Measurements from ENCODE around the gene PRKD2. TPM values are rescaled to one million over a fixed set of nuclear protein-coding genes. Genes with fewer than 3 reads are reported as not detected.

PRKD2 gene
- total RNA-seq, 1 donor from 2014 or later: 49.4 TPM

GRCh38 chr19:46732966-46733689 is 16.2 kb upstream of the PRKD2 start:
- Histone ChIP-seq H3K36me3 (peaks cover 0 to 85% of the 10 kb centered on the region in 2 donors), H3K4me3 (no peak overlapping the region), H3K27ac (no peak overlapping the region), H3K9me3 (no peaks in the 10 kb centered on the region), H3K27me3 (no peaks in the 10 kb centered on the region), H3K4me1 (peaks cover 31% of the 10 kb centered on the region)
- intact Hi-C loops (cut with DNase I): no loop called here
- no peak for DNase-seq (ENCODE audit: extremely low spot score in 2 of 2)
- no peak for TF ChIP-seq POLR2A (IDR thresholded peaks at IDR 0.05)
- no peak for TF ChIP-seq CTCF (IDR thresholded peaks at IDR 0.05)
- no peak for TF ChIP-seq POLR2AphosphoS5 (IDR thresholded peaks at IDR 0.05; ENCODE audit: insufficient read depth in 1 of 2, low read depth in 1 of 2)

GRCh38 chr19:46732172-46732938 is 15.4 kb upstream of the PRKD2 start:
- H3K36me3 ChIP-seq: peaks cover 0 to 84% of the 10 kb centered on the region in 2 donors

GRCh38 chr19:46731584-46731983 is 14.7 kb upstream of the PRKD2 start:
- no peaks in the 10 kb centered on the region for H3K9me3 ChIP-seq
- peaks cover 0 to 84% of the 10 kb centered on the region in 2 donors for H3K36me3 ChIP-seq
- TF ChIP-seq POLR2AphosphoS5 (IDR thresholded peaks at IDR 0.05; ENCODE audit: insufficient read depth in 1 of 2, low read depth in 1 of 2) (no peak), POLR2A (IDR thresholded peaks at IDR 0.05) (no peak), CTCF (IDR thresholded peaks at IDR 0.05) (no peak)
- H3K27me3 ChIP-seq: no peaks in the 10 kb centered on the region
- H3K4me3 ChIP-seq: no peak overlapping the region
- H3K4me1 ChIP-seq: peaks cover 31% of the 10 kb centered on the region
- intact Hi-C loops (cut with DNase I): no loop called here
- no peak overlapping the region for H3K27ac ChIP-seq
- no peak for DNase-seq (ENCODE audit: extremely low spot score in 2 of 2)

More at GRCh38 chr19:46732172-46732938, 15.4 kb upstream of the PRKD2 start:
- no peak for TF ChIP-seq POLR2A (IDR thresholded peaks at IDR 0.05)
- no peak for TF ChIP-seq CTCF (IDR thresholded peaks at IDR 0.05)
- TF ChIP-seq POLR2AphosphoS5 (IDR thresholded peaks at IDR 0.05; ENCODE audit: insufficient read depth in 1 of 2, low read depth in 1 of 2): no peak
- DNase-seq (ENCODE audit: extremely low spot score in 2 of 2): no peak
- H3K27ac ChIP-seq: no peak overlapping the region
- peaks cover 31% of the 10 kb centered on the region for H3K4me1 ChIP-seq
- no peak overlapping the region for H3K4me3 ChIP-seq
- H3K9me3 ChIP-seq: no peaks in the 10 kb centered on the region
- no peaks in the 10 kb centered on the region for H3K27me3 ChIP-seq
- intact Hi-C loops (cut with DNase I): no loop called here

GRCh38 chr19:46731007-46731501 is 14.1 kb upstream of the PRKD2 start:
- intact Hi-C loops (cut with DNase I): no loop called here
- peaks cover 31% of the 10 kb centered on the region for H3K4me1 ChIP-seq

More at GRCh38 chr19:46731007-46731501, 14.1 kb upstream of the PRKD2 start:
- no peak for TF ChIP-seq POLR2A (IDR thresholded peaks at IDR 0.05)
- no peak for TF ChIP-seq CTCF (IDR thresholded peaks at IDR 0.05)
- TF ChIP-seq POLR2AphosphoS5 (IDR thresholded peaks at IDR 0.05; ENCODE audit: insufficient read depth in 1 of 2, low read depth in 1 of 2): no peak
- Histone ChIP-seq H3K27ac (no peak overlapping the region), H3K4me3 (no peak overlapping the region), H3K9me3 (no peaks in the 10 kb centered on the region), H3K27me3 (no peaks in the 10 kb centered on the region), H3K36me3 (peaks cover 0 to 89% of the 10 kb centered on the region in 2 donors)
- no peak for DNase-seq (ENCODE audit: extremely low spot score in 2 of 2)
